Measurements from ENCODE around the gene CRYGB. TPM values are rescaled to one million over a fixed set of nuclear protein-coding genes. Genes with fewer than 3 reads are reported as not detected.
A peak's percentile ranks its signal among the peaks of the same experiment; 100 is the strongest.
"Not testable (repeated sequence)": the region's sequence is repeated elsewhere in the genome, so short reads cannot be mapped to it uniquely, and the experiment has no call there.

CRYGB gene
- total RNA-seq, 1 donor from 2014 or later, result not detected

DNA sequence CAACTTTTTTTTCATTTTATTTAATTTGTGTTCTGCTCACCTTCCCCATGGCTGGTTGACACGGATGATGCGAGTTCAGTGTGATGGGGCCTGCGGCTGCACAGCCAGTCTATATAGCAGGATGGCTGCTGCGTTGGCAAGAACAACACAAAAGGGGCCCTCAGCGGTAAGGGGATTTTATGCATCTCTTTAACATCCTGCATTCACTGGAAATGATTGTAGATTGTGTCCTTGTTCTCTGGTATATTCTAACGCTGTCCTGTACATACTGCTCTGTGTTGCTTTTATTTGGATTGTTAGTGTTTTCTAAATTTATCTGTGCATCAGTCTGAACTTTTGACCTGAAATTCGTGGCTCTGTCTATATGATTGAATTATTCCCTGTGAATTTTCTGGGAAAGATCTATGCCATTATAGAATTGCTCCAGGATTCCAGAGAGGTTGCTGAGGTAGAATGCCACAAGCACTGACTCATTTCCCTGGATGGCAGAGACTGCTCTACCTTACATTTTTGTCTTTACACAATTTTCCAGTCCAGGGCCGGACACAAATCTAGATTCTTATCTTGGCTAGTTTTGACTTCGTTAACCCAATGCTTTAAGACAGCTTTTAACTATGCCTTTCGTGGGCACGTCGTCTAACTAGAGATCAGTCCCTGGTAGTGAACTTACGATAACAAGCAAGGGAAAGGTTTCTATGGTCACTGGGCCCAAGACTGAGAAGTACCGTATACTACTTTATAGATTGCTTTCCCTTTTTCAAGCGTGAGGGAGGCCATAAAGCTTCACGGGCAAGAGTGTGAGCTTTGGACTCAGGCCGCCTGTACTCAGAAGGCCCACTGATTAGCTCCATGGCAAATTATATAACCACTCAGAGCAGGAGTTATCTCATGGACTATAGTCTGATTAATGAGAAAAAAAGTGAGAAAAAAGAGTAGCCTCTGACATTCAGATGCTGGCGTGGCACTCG is 15.9 kb downstream of the CRYGB start, which contains the start of gene CRYGC:
Gene CRYGC (minus strand): TSS at position 85 of the 968 bp plus-strand sequence. CDS start 36 bp downstream, at position 49.
- TF ChIP-seq, protein P1, sequence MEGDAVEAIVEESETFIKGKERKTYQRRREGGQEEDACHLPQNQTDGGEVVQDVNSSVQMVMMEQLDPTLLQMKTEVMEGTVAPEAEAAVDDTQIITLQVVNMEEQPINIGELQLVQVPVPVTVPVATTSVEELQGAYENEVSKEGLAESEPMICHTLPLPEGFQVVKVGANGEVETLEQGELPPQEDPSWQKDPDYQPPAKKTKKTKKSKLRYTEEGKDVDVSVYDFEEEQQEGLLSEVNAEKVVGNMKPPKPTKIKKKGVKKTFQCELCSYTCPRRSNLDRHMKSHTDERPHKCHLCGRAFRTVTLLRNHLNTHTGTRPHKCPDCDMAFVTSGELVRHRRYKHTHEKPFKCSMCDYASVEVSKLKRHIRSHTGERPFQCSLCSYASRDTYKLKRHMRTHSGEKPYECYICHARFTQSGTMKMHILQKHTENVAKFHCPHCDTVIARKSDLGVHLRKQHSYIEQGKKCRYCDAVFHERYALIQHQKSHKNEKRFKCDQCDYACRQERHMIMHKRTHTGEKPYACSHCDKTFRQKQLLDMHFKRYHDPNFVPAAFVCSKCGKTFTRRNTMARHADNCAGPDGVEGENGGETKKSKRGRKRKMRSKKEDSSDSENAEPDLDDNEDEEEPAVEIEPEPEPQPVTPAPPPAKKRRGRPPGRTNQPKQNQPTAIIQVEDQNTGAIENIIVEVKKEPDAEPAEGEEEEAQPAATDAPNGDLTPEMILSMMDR (conservative IDR thresholded peaks at IDR 0.05; ENCODE audit: low read depth, low read length), result no peak
- DNase-seq (ENCODE audit: low read depth), result no peak

DNA sequence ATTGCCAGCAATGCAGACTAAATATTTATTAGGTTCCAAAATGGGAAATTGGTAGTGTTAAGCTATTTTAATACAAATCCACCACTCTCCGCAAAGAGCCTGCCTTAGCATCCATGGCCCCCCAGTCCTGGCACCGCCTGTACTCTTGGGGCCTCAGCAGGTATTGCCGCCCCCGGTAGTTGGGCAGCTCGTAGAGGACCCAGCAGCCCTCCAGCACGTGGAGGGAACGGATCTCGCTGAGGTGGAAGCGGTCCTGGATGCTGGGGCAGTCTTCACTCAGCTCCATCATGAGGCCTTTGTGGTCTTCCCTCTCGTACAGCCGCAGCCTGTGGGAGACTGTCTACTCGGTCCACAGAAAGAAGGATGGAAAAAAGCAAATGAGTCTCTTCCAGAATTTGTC is 17.8 kb downstream of the CRYGB start:
- DNase-seq (ENCODE audit: low read depth), result no peak
- no peak overlapping the region for H3K4me3 ChIP-seq (ENCODE audit: low read depth, low read length)
- TF ChIP-seq, protein P1 (conservative IDR thresholded peaks at IDR 0.05; ENCODE audit: low read depth, low read length), result no peak

More for the DNA sequence above, 15.9 kb downstream of the CRYGB start, which contains the start of gene CRYGC:
- no peak within 1 kb of the TSS for H3K4me3 ChIP-seq (ENCODE audit: low read depth, low read length)

DNA sequence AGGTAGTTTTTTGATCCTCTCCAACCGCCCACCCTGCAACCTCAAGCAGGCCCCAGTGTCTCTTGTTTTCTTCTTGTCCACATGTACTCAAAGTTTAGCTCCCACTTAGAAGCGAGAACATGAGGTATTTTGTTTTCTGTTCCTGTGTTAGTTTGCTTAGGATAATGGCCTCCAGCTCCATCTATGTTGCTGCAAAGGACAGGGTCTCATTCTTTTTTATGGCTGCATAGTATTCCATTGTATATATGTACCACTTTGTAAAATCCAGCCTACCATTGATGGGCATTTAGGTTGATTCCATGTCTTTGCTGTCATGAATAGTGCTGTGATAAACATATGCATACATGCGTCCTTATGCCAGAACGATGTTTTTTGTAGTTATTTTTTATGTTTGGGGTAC is 18.9 kb downstream of the CRYGB start:
- TF ChIP-seq, protein P1 (conservative IDR thresholded peaks at IDR 0.05; ENCODE audit: low read depth, low read length), result no peak
- DNase-seq (ENCODE audit: low read depth), result no peak
- no peak overlapping the region for H3K4me3 ChIP-seq (ENCODE audit: low read depth, low read length)

DNA sequence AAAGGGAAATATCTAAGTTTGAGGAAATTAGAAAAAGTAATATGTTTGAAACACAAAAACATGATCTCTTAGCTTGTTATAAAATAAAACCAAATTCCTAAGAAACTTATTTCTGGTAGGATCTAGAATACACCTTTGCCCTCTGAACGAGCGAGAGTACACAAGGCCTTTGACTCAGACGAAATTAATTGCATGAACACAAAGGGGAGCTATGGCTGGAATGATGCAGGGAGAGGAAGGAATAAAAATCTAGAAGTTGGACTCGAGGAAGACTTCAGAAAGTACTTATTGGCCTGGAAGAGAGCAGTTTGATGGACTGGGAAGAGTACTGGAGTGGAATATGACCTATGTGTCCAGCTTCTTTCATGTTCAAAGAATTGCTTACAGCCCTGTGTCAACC is 20.7 kb downstream of the CRYGB start:
- TF ChIP-seq, protein P1 (conservative IDR thresholded peaks at IDR 0.05; ENCODE audit: low read depth, low read length), result no peak
- no peak overlapping the region for H3K4me3 ChIP-seq (ENCODE audit: low read depth, low read length)
- DNase-seq (ENCODE audit: low read depth), result no peak

DNA sequence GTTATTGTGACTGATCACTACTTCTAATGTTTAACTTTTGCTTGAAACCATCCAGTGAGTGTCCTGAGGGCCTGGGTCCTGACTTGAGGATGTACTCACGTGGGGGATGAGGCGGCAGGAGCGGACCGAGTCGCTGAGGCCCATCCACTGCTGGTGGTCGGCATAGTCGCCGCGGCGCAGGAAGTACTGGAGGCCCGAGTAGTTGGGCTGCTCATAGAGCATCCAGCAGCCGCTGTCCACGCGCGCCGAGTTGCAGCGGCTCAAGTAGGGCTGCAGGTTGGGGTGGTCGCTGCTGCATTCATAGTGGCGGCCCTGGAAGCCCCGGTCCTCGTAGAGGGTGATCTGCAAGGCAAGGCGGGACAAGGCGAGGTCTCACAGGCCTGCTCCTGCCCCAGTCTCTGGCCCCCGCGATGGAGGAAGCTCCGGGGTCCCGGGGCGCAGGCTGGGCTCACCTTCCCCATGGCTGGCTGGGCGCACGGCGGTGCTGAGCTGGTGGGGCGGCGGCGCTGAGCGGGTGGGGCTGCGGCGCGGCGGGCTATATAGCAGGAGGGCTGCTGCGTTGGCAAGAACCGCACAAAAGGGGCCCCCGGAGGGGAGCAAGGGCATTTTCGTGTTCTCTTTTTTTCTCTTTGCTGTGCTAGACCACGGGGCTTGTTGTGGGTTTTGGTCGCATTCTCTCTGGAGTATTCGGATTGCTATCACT is 21.8 kb downstream of the CRYGB start, which contains the start of gene CRYGD:
Gene CRYGD (minus strand): TSS at position 512 of the 703 bp plus-strand sequence. CDS start 51 bp downstream, at position 461.
- H3K4me3 ChIP-seq (ENCODE audit: low read depth, low read length), result peak within 1 kb of the TSS; percentile 14
- not testable (repeated sequence) for DNase-seq (ENCODE audit: low read depth)

DNA sequence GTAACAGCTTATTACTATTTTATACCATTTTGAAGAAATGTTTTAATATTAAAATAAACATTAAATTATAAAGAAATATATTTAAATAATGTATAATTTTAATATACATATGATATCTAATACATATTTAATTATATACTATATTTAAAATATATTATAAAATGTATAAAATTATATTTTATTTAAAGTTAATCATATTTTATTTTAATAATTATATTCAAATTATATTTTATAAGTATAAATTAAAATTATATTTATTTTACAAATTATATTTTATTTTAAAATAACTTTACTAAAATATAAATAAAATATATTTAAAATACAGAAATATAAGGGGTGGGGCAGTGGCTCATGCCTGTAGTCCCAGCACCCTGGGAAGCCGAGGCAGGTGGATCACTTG is 23.7 kb downstream of the CRYGB start:
- no peak for DNase-seq (ENCODE audit: low read depth)
- TF ChIP-seq, protein P1 (conservative IDR thresholded peaks at IDR 0.05; ENCODE audit: low read depth, low read length), result no peak

DNA sequence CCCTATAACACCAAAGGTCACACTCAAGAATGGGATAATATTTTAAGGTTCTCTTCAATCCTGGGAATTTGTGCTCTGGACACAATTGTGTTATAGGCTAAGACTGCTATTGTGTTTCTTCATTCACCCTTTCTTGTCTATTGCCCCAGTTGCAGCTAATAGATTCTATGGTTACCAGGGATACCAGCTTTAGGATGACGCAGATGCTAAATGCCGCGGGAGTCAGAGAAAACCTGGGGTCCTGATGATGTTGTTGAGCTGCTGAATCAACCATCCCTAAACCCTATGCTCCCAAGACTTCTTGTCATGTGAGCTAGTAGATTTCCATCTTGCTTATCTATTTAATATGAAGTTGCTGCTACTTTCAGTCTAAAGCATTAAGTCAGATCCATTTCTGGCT is 27.0 kb downstream of the CRYGB start:
- no peak overlapping the region for H3K4me3 ChIP-seq (ENCODE audit: low read depth, low read length)
- TF ChIP-seq, protein P1 (conservative IDR thresholded peaks at IDR 0.05; ENCODE audit: low read depth, low read length), result no peak
- no peak for DNase-seq (ENCODE audit: low read depth)

More for the DNA sequence above, 23.7 kb downstream of the CRYGB start:
- no peak overlapping the region for H3K4me3 ChIP-seq (ENCODE audit: low read depth, low read length)

DNA sequence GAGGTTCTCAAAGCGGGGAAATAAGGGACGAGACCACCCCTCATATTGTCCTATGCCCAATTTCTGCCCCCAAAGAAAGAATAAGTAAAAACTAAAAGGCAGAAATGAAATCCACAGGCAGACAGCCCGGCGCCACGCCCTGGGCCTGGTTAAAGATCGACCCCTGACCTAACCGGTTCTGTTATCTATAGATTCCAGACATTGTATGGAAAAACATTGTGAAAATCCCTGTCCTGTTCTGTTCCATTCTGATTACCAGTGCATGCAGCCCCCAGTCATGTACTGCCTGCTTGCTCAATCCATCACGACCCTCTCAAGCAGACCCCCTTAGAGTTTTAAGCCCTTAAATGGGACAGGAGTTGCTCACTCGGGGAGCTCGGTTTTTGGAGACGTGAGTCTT is 28.6 kb downstream of the CRYGB start:
- not testable (repeated sequence) for DNase-seq (ENCODE audit: low read depth); H3K4me3 ChIP-seq (ENCODE audit: low read depth, low read length)

All from epithelial cell of proximal tubule (primary cell).